Thoracic aorta (tissue), 2 donors: ENCODE data around the gene ERAP2. TPM values are rescaled to one million over a fixed set of nuclear protein-coding genes. Genes with fewer than 3 reads are reported as not detected.

Source experiments
- ATAC-seq: fragments of 150-250 bp; one replicate; pipeline ENCODE4 v1.8.0; 2017; ENCODE audit warnings: low read depth; ENCODE audit not compliant: insufficient number of reproducible peaks, low FRiP score
- DNase-seq: peaks from one replicate; pipeline ENCODE4 v3.0.0-alpha.2; 2020; ENCODE audit warnings: low spot score
- H3K27ac ChIP-seq, 2 donors: fragments of 200-600 bp; sonication (generic); 1 replicate in 1 of 2; 2 replicates in 1 of 2; pipeline ENCODE4 v1.5.1; 2016; ENCODE audit warnings: mild to moderate bottlenecking in 2 of 2, moderate library complexity in 2 of 2
- H3K27me3 ChIP-seq: fragments of 200-600 bp; sonication (generic); replicated peaks from 2 replicates; pipeline ENCODE4 v1.6.0; 2016; ENCODE audit warnings: mild to moderate bottlenecking; ENCODE audit not compliant: insufficient read depth
- H3K36me3 ChIP-seq: fragments of 200-600 bp; sonication (generic); one replicate; pipeline ENCODE4 v1.5.1; 2016
- H3K4me1 ChIP-seq, 2 donors: fragments of 200-600 bp; sonication (generic); 1 replicate in 1 of 2; 2 replicates in 1 of 2; pipeline versions ENCODE4 v1.5.1 to v1.6.0; 2016; ENCODE audit warnings: low read depth in 2 of 2, mild to moderate bottlenecking in 1 of 2; ENCODE audit not compliant: control insufficient read depth in 1 of 2
- H3K4me3 ChIP-seq: fragments of 200-600 bp; sonication (generic); 2 replicates; pipeline ENCODE4 v1.5.1; 2016; ENCODE audit warnings: mild to moderate bottlenecking
- H3K9me3 ChIP-seq: fragments of 200-600 bp; sonication (generic); 2 replicates; pipeline ENCODE4 v1.5.1; 2016
- CTCF ChIP-seq: fragments of 200-600 bp; sonication (generic); IDR thresholded peaks from one replicate; pipeline ENCODE4 v1.5.1; 2019; ENCODE audit warnings: antibody characterized with exemption
- total RNA-seq, 2 donors: library from RNA; depleted of rRNA; stranded (reverse); fragments of >200 nt; gene quantifications; one replicate each; pipeline versions ENCODE4 v1.1.0 to v1.2.3, GENCODE V29; 2016

The ERAP2 gene
- total RNA-seq, 2 donors from 2014 or later = 15.8 to 18.3 TPM

GRCh38 chr5:96963267-96963666 lies 87.0 kb downstream of the ERAP2 start:
- H3K9me3 ChIP-seq = no peaks in the 10 kb centered on the region
- ATAC-seq = peak; percentile 60
- H3K27ac ChIP-seq = no peak overlapping the region
- TF ChIP-seq CTCF = no peak
- no peak overlapping the region for H3K4me3 ChIP-seq
- no peaks in the 10 kb centered on the region for H3K36me3 ChIP-seq
- peaks cover 36 to 38% of the 10 kb centered on the region in 2 donors for H3K4me1 ChIP-seq
- DNase-seq = peak; percentile 33
- H3K27me3 ChIP-seq = no peaks in the 10 kb centered on the region

- no peak for TF ChIP-seq CTCF
- DNase-seq (no peak), ATAC-seq (no peak)
- no peak overlapping the region for H3K27ac ChIP-seq
- no peaks in the 10 kb centered on the region for H3K27me3 ChIP-seq
- no peaks in the 10 kb centered on the region for H3K36me3 ChIP-seq
- no peak overlapping the region for H3K4me3 ChIP-seq
- H3K9me3 ChIP-seq = no peaks in the 10 kb centered on the region
- peaks cover 39 to 40% of the 10 kb centered on the region in 2 donors for H3K4me1 ChIP-seq
Measured at GRCh38 chr5:96966801-96967200, 90.5 kb downstream of the ERAP2 start.

GRCh38 chr5:96967400-96967799 lies 91.1 kb downstream of the ERAP2 start:
- Histone ChIP-seq H3K36me3 (no peaks in the 10 kb centered on the region), H3K27ac (peak overlapping the region in 1 of 2 donors; percentile 31), H3K27me3 (no peaks in the 10 kb centered on the region), H3K4me1 (peaks cover 35 to 40% of the 10 kb centered on the region in 2 donors), H3K4me3 (no peak overlapping the region), H3K9me3 (no peaks in the 10 kb centered on the region)
- ATAC-seq (no peak), DNase-seq (no peak)
- no peak for TF ChIP-seq CTCF

- DNase-seq = no peak
- no peak for ATAC-seq
- no peaks in the 10 kb centered on the region for H3K36me3 ChIP-seq
Measured at GRCh38 chr5:96968074-96968473, 91.8 kb downstream of the ERAP2 start.

GRCh38 chr5:96968614-96969013 lies 92.3 kb downstream of the ERAP2 start:
- Histone ChIP-seq H3K27ac (peak overlapping the region; percentile 1 to 31), H3K4me1 (peaks cover 25 to 33% of the 10 kb centered on the region in 2 donors), H3K36me3 (no peaks in the 10 kb centered on the region), H3K4me3 (peak overlapping the region; percentile 29), H3K27me3 (no peaks in the 10 kb centered on the region), H3K9me3 (no peaks in the 10 kb centered on the region)
- TF ChIP-seq CTCF = no peak
- ATAC-seq (no peak), DNase-seq (no peak)

More at GRCh38 chr5:96968074-96968473, 91.8 kb downstream of the ERAP2 start:
- H3K4me3 ChIP-seq = peak overlapping the region; percentile 29
- peaks cover 30 to 38% of the 10 kb centered on the region in 2 donors for H3K4me1 ChIP-seq
- no peaks in the 10 kb centered on the region for H3K27me3 ChIP-seq
- no peak for TF ChIP-seq CTCF
- H3K9me3 ChIP-seq = no peaks in the 10 kb centered on the region
- peak overlapping the region; percentile 1 to 31 for H3K27ac ChIP-seq

Other genes starting within 250 kb of the ERAP2 start
- gene CAST, start 214.1 kb upstream of the ERAP2 start, total RNA-seq = 100 to 1,000 TPM; 175 to 347 TPM
- gene ERAP1, start 68.6 kb upstream of the ERAP2 start, total RNA-seq = 10 to 100 TPM; 24.9 to 52.8 TPM
- 10 to 100 TPM; 55.0 to 74.6 TPM for gene LNPEP, start 59.6 kb downstream of the ERAP2 start, total RNA-seq